RWPE2 (cell line): Measurements from ENCODE around the gene FOXJ3.

Source experiments
- ATAC-seq: fragments of 200-7000 bp; cut with Tn5 transposase; 3 replicates; pipeline ENCODE4 v1.9.1; 2021; ENCODE audit warnings: low read depth
- DNase-seq: peaks from one replicate; pipeline ENCODE4 v3.0.0-alpha.2; 2020; ENCODE audit warnings: low spot score
- H3K27ac ChIP-seq: fragments of 450-650 bp; 2 replicates; pipeline ENCODE4 v1.5.1; 2017; ENCODE audit warnings: mild to moderate bottlenecking; ENCODE audit not compliant: poor library complexity, severe bottlenecking
- H3K27me3 ChIP-seq: fragments of 250-450 bp; sonication (Bioruptor Pico); 2 replicates; pipeline ENCODE4 v1.5.1; 2021; ENCODE audit warnings: mild to moderate bottlenecking, moderate library complexity; ENCODE audit not compliant: insufficient read depth, poor library complexity, severe bottlenecking
- H3K36me3 ChIP-seq: fragments of 250-450 bp; sonication (Bioruptor Pico); 2 replicates; pipeline ENCODE4 v1.5.1; 2020; ENCODE audit warnings: low read depth, mild to moderate bottlenecking, moderate library complexity
- H3K4me1 ChIP-seq: fragments of 250-450 bp; sonication (Bioruptor Pico); 2 replicates; pipeline ENCODE4 v1.5.1; 2021; ENCODE audit warnings: mild to moderate bottlenecking, moderate library complexity; ENCODE audit not compliant: insufficient read depth, poor library complexity, severe bottlenecking
- H3K4me3 ChIP-seq: fragments of 250-450 bp; sonication (Bioruptor Pico); 2 replicates; pipeline ENCODE4 v1.5.1; 2021; ENCODE audit warnings: mild to moderate bottlenecking, moderate library complexity; ENCODE audit not compliant: severe bottlenecking
- H3K9me3 ChIP-seq: fragments of 250-450 bp; sonication (Bioruptor Pico); 2 replicates; pipeline ENCODE4 v1.5.1; 2021; ENCODE audit warnings: mild to moderate bottlenecking, moderate library complexity; ENCODE audit not compliant: severe bottlenecking
- CTCF ChIP-seq: fragments of 450-650 bp; IDR thresholded peaks from one replicate; pipeline ENCODE4 v1.5.1; 2017; ENCODE audit warnings: mild to moderate bottlenecking, moderate library complexity; ENCODE audit not compliant: poor library complexity, severe bottlenecking

The FOXJ3 gene

GRCh38 chr1:42184616-42185015, 150.4 kb downstream of the FOXJ3 start:
- Histone ChIP-seq H3K4me1 (no peaks in the 10 kb centered on the region), H3K27ac (no peak overlapping the region), H3K27me3 (no peaks in the 10 kb centered on the region), H3K36me3 (peaks cover 62% of the 10 kb centered on the region), H3K9me3 (no peaks in the 10 kb centered on the region), H3K4me3 (no peak overlapping the region)
- ATAC-seq (no peak), DNase-seq (no peak)
- no peak for TF ChIP-seq CTCF

GRCh38 chr1:42183957-42184268, 151.1 kb downstream of the FOXJ3 start:
- Histone ChIP-seq H3K9me3 (no peaks in the 10 kb centered on the region), H3K4me3 (no peak overlapping the region), H3K27me3 (no peaks in the 10 kb centered on the region), H3K4me1 (no peaks in the 10 kb centered on the region), H3K27ac (no peak overlapping the region), H3K36me3 (peaks cover 58% of the 10 kb centered on the region)
- ATAC-seq = no peak
- TF ChIP-seq CTCF = no peak
- no peak for DNase-seq

- no peaks in the 10 kb centered on the region for H3K9me3 ChIP-seq
- no peaks in the 10 kb centered on the region for H3K4me1 ChIP-seq
- no peak for ATAC-seq
- no peak overlapping the region for H3K4me3 ChIP-seq
- H3K27me3 ChIP-seq = no peaks in the 10 kb centered on the region
- no peak overlapping the region for H3K27ac ChIP-seq
- no peak for TF ChIP-seq CTCF
- DNase-seq = no peak
- H3K36me3 ChIP-seq = peaks cover 53% of the 10 kb centered on the region
These were observed 151.7 kb downstream of the FOXJ3 start for GRCh38 chr1:42183210-42183956.

- H3K27me3 ChIP-seq = no peaks in the 10 kb centered on the region
- H3K4me1 ChIP-seq = peaks cover 8% of the 10 kb centered on the region
- DNase-seq (no peak), ATAC-seq (no peak)
- no peaks in the 10 kb centered on the region for H3K9me3 ChIP-seq
- no peak for TF ChIP-seq CTCF
- peaks cover 36% of the 10 kb centered on the region for H3K36me3 ChIP-seq
- no peak overlapping the region for H3K27ac ChIP-seq
- H3K4me3 ChIP-seq = no peak overlapping the region
These were observed 153.3 kb downstream of the FOXJ3 start for GRCh38 chr1:42181687-42182086.

GRCh38 chr1:42179900-42180329, 155.1 kb downstream of the FOXJ3 start:
- Histone ChIP-seq H3K27ac (no peak overlapping the region), H3K4me3 (no peak overlapping the region), H3K27me3 (no peaks in the 10 kb centered on the region), H3K9me3 (no peaks in the 10 kb centered on the region), H3K4me1 (peaks cover 9% of the 10 kb centered on the region), H3K36me3 (peaks cover 25% of the 10 kb centered on the region)
- no peak for DNase-seq
- ATAC-seq = no peak
- TF ChIP-seq CTCF = no peak
